Measurements from ENCODE around the gene HADH. TPM values are rescaled to one million over a fixed set of nuclear protein-coding genes. Genes with fewer than 3 reads are reported as not detected.

HADH gene
- total and polyA plus RNA-seq, 4 donors = 19.6 to 51.2 (median 35.6) TPM

DNA sequence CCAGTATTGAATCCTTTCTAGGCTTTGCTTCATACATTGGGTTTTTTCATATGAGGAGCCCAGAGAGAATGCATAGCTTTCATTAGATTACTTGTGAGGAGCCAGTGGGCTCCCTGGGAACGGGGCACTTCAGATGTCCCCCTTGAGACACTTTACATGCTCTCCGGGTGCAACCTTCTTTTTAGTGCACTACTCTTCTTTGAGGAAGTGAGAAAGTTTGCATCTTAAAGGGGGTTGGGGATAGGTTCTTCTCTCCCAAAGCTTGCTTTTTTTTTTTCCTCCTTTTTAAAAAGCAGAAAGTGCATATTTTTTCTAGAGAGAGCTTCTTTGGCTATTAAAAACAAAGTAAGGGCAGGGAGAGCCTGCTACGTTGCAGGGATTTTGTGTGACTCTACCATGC, 4.3 kb downstream of the HADH start:
- no peak overlapping the region for H3K4me3 ChIP-seq (ENCODE audit: low read depth, low read length)
- H3K36me3 ChIP-seq (ENCODE audit: control insufficient read depth, insufficient read depth, low read length) = no peaks in the 10 kb centered on the region
- WGBS (ENCODE audit: insufficient coverage) = no CpG with 5 or more reads among the region's 3 CpGs
- no peak for DNase-seq (ENCODE audit: low read depth in 4 of 6, low spot score in 6 of 6)
- H3K4me1 ChIP-seq (ENCODE audit: control insufficient read depth, insufficient read depth, low read length) = peaks cover 9% of the 10 kb centered on the region
- no peak overlapping the region for H3K27ac ChIP-seq (ENCODE audit: low read depth, low read length)
- no peaks in the 10 kb centered on the region for H3K27me3 ChIP-seq (ENCODE audit: control insufficient read depth, insufficient read depth, low read length)
- no peaks in the 10 kb centered on the region for H3K9me3 ChIP-seq (ENCODE audit: control insufficient read depth, insufficient read depth, low read length)

DNA sequence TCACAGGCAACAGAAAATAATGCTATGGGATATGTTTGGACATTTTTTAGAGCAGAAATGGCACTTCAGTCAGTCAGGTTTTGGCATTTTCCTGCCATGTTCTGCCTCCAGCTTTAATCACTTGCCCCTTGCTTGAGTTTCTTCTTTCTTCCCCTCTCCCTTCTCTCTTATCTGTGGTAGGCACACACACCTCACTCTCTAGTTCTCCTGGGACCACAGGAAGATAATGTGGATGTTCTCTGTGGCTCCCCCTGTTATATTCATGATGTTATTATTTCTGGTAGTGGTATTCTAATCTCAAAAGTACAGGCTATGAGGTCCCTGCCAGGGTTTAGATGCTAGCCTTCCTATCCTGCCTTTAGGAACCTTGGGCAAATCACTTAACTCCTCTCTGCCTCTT, 5.2 kb downstream of the HADH start:
- H3K27me3 ChIP-seq (ENCODE audit: control insufficient read depth, insufficient read depth, low read length) = no peaks in the 10 kb centered on the region
- H3K4me1 ChIP-seq (ENCODE audit: control insufficient read depth, insufficient read depth, low read length) = peaks cover 9% of the 10 kb centered on the region
- H3K27ac ChIP-seq (ENCODE audit: low read depth, low read length) = no peak overlapping the region
- H3K4me3 ChIP-seq (ENCODE audit: low read depth, low read length) = no peak overlapping the region
- no peaks in the 10 kb centered on the region for H3K9me3 ChIP-seq (ENCODE audit: control insufficient read depth, insufficient read depth, low read length)
- no peak for DNase-seq (ENCODE audit: low read depth in 4 of 6, low spot score in 6 of 6)
- H3K36me3 ChIP-seq (ENCODE audit: control insufficient read depth, insufficient read depth, low read length) = no peaks in the 10 kb centered on the region

DNA sequence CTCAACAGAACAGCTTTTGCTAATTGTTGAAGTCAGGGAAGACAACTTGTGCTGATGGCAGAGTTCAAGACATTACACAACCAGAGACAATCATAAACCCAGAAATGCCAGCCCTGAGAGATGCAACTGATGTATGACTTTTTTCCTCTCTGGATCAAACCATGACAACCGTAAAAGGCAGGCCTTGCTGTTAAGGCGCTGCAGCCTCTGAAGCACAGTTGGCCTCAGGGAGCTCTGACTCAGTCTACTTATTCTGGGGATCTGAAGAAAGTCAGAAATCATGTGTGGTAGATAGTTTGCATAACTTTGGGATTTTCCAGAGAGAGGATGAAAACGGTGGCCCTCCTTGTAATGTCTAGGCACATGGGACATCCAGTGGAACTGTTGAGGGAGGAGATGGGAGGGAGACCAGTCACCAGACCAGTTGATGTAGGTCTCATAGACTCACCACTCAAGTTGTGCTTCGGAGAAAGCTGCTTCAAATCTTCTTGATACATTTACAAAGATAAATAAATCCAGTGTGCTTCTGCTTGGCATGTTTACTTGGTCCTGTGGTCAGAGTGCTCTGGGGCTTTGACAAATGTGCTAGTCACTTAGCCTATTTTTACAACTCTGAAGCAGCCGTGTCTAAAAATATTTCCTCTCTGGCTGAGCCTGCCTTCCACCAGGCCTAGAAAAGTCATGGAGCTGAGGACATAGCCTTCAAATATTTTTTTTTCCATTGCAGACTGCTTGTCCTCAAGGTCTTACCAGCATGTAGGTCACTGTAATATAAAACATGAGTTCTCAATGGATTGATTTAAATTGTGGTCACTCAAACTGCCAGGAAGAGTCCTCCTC, 7.5 kb downstream of the HADH start:
- H3K27ac ChIP-seq (ENCODE audit: low read depth, low read length) = peak overlapping the region; percentile 7
- H3K36me3 ChIP-seq (ENCODE audit: control insufficient read depth, insufficient read depth, low read length) = no peaks in the 10 kb centered on the region
- no peak overlapping the region for H3K4me3 ChIP-seq (ENCODE audit: low read depth, low read length)
- H3K9me3 ChIP-seq (ENCODE audit: control insufficient read depth, insufficient read depth, low read length) = no peaks in the 10 kb centered on the region
- 86% methylated on average over 3 of the region's 5 CpGs for WGBS (ENCODE audit: insufficient coverage)
- no peak for DNase-seq (ENCODE audit: low read depth in 4 of 6, low spot score in 6 of 6)
- peaks cover 4% of the 10 kb centered on the region for H3K4me1 ChIP-seq (ENCODE audit: control insufficient read depth, insufficient read depth, low read length)
- no peaks in the 10 kb centered on the region for H3K27me3 ChIP-seq (ENCODE audit: control insufficient read depth, insufficient read depth, low read length)

DNA sequence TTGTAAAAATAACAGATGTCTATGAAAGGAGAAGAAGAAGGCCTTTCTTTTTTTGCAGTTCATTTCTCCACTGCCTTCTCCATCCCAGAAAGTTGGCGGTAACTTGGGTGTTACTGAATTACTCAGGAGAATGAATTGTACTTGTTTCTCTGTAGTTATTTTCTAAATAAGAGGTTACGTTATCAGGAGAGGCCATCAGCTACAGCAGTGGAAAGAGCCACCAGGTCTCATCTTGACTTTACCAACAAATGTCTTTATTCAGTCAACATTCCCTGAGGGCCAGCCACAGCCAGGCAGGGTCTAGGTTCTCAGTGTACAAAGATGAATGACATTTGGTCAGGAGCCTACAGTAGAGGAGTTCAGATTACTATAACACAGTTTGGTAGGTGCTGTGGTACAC, 8.1 kb downstream of the HADH start:
- H3K36me3 ChIP-seq (ENCODE audit: control insufficient read depth, insufficient read depth, low read length) = no peaks in the 10 kb centered on the region
- H3K4me1 ChIP-seq (ENCODE audit: control insufficient read depth, insufficient read depth, low read length) = peaks cover 2% of the 10 kb centered on the region
- H3K4me3 ChIP-seq (ENCODE audit: low read depth, low read length) = no peak overlapping the region
- H3K9me3 ChIP-seq (ENCODE audit: control insufficient read depth, insufficient read depth, low read length) = no peaks in the 10 kb centered on the region
- H3K27me3 ChIP-seq (ENCODE audit: control insufficient read depth, insufficient read depth, low read length) = no peaks in the 10 kb centered on the region
- no peak for DNase-seq (ENCODE audit: low read depth in 4 of 6, low spot score in 6 of 6)
- no peak overlapping the region for H3K27ac ChIP-seq (ENCODE audit: low read depth, low read length)
- WGBS (ENCODE audit: insufficient coverage) = no CpG with 5 or more reads among the region's 2 CpGs

DNA sequence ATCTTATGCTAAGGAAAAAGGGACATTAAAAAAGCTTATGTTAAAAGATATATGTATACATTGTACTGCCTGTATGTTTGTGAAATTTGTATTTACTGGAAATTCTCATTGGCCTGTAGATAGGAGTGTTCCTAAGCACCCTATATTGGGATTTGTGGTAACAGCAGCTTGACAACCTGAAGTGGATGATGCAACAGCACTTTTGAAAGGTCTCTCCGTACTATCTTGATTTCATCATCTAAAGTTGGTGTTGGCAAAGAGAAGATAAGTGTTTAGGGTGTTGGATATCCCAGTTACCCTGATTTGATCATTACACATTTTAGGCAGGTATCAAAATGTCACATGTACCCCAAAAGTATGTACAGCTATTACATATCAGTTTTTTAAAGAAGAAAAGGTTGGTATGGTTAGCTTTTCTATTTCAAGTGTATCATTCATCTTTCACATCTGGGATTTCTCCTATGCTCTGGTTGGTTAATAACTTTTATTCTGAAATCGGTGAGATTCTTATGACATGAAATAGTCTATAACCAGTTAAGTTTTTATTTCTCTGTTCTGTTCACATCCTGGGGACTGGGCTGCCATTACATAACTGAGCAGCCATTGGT, 10.3 kb downstream of the HADH start:
- H3K9me3 ChIP-seq (ENCODE audit: control insufficient read depth, insufficient read depth, low read length) = no peaks in the 10 kb centered on the region
- no peak overlapping the region for H3K27ac ChIP-seq (ENCODE audit: low read depth, low read length)
- H3K4me3 ChIP-seq (ENCODE audit: low read depth, low read length) = no peak overlapping the region
- no peaks in the 10 kb centered on the region for H3K36me3 ChIP-seq (ENCODE audit: control insufficient read depth, insufficient read depth, low read length)
- DNase-seq (ENCODE audit: low read depth in 4 of 6, low spot score in 6 of 6) = no peak
- H3K27me3 ChIP-seq (ENCODE audit: control insufficient read depth, insufficient read depth, low read length) = no peaks in the 10 kb centered on the region
- H3K4me1 ChIP-seq (ENCODE audit: control insufficient read depth, insufficient read depth, low read length) = no peaks in the 10 kb centered on the region
- WGBS (ENCODE audit: insufficient coverage) = no CpG with 5 or more reads among the region's 2 CpGs

DNA sequence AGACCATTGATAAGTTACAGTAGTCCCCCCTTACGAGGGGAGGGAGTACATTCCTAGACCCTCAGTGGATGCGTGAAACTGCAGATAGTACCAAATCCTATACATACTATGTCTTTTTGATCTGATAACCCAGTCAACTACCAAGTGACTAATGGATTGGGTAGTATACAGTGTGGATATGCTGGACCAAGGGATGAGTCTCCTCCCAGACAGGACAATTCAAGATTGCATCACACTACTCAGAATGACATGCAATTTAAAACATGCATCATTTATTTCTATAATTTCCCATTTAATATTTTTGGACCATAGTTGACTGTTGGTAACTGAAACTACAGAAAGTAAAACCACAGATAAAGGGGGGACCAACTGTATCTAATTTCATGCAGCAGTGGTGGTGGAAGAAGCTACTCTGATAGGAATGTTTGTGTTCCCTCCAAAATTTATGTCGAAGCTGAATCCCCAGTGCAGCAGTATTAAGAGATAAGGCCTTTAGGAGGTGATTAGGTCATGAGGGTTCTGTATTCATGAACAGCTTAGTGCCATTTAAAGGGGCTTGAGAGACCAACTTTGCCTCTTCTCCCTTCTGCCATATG, 11.9 kb downstream of the HADH start:
- DNase-seq (ENCODE audit: low read depth in 4 of 6, low spot score in 6 of 6) = no peak

DNA sequence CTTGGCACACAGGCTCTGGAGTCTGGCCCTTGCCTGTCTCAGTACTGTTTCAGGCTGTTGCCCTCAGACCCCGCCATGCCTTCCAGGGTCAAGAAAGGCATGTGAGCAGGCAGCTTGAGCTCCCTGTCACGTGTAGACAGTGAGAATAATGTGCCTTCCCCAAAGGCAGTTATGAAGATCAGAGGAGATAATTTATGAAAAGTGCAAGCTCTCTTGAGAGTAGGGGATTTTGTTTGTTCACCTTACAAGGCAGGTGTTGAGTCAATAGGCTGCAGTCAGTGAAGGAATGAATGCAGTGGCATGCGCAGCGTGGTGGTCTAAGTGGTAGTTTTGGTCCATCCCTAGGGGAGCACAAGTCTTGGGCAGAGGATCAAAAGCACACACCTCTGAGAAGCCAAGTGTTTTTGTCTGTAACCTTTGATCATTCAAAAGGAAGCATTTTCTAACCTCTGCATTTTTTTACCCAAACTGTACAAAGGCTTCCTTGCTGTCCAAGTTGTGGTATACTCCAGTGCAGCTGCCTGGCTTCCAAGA, 14.4 kb downstream of the HADH start:
- Histone ChIP-seq H3K27ac (ENCODE audit: low read depth, low read length) (no peak overlapping the region), H3K27me3 (ENCODE audit: control insufficient read depth, insufficient read depth, low read length) (no peaks in the 10 kb centered on the region), H3K4me1 (ENCODE audit: control insufficient read depth, insufficient read depth, low read length) (no peaks in the 10 kb centered on the region), H3K36me3 (ENCODE audit: control insufficient read depth, insufficient read depth, low read length) (peaks cover 3% of the 10 kb centered on the region), H3K4me3 (ENCODE audit: low read depth, low read length) (no peak overlapping the region), H3K9me3 (ENCODE audit: control insufficient read depth, insufficient read depth, low read length) (no peaks in the 10 kb centered on the region)
- 89% methylated on average over 4 of the region's 4 CpGs for WGBS (ENCODE audit: insufficient coverage)
- no peak for DNase-seq (ENCODE audit: low read depth in 4 of 6, low spot score in 6 of 6)

More for the DNA sequence above, 11.9 kb downstream of the HADH start:
- H3K36me3 ChIP-seq (ENCODE audit: control insufficient read depth, insufficient read depth, low read length) = no peaks in the 10 kb centered on the region
- no peak overlapping the region for H3K27ac ChIP-seq (ENCODE audit: low read depth, low read length)
- H3K27me3 ChIP-seq (ENCODE audit: control insufficient read depth, insufficient read depth, low read length) = no peaks in the 10 kb centered on the region
- no peaks in the 10 kb centered on the region for H3K4me1 ChIP-seq (ENCODE audit: control insufficient read depth, insufficient read depth, low read length)
- no peaks in the 10 kb centered on the region for H3K9me3 ChIP-seq (ENCODE audit: control insufficient read depth, insufficient read depth, low read length)
- H3K4me3 ChIP-seq (ENCODE audit: low read depth, low read length) = no peak overlapping the region
- no CpG with 5 or more reads among the region's 3 CpGs for WGBS (ENCODE audit: insufficient coverage)

DNA sequence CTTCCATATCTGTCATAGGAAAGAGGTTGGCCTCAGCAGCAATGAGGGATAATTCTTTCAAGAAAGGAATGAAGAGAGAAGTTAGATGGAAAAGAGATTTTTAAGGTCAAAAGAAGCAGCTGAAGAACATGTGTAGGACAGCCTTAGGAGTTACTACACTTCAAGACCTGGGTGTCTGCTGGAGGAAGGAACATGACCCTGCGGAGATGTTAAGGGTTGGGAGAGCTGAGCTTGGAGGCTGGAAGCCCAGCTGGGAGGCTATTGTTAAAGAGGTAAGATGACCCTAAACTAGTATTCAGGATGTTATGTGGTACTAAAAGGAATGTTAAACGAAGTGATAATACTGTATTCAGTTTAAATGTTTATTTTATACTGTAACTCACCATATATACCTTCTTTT, 15.0 kb downstream of the HADH start:
- WGBS (ENCODE audit: insufficient coverage) = 100% methylated on average over 1 of the region's 2 CpGs
- no peak for DNase-seq (ENCODE audit: low read depth in 4 of 6, low spot score in 6 of 6)
- H3K27me3 ChIP-seq (ENCODE audit: control insufficient read depth, insufficient read depth, low read length) = no peaks in the 10 kb centered on the region
- no peak overlapping the region for H3K4me3 ChIP-seq (ENCODE audit: low read depth, low read length)
- no peaks in the 10 kb centered on the region for H3K4me1 ChIP-seq (ENCODE audit: control insufficient read depth, insufficient read depth, low read length)
- H3K27ac ChIP-seq (ENCODE audit: low read depth, low read length) = no peak overlapping the region
- H3K36me3 ChIP-seq (ENCODE audit: control insufficient read depth, insufficient read depth, low read length) = peaks cover 3% of the 10 kb centered on the region
- H3K9me3 ChIP-seq (ENCODE audit: control insufficient read depth, insufficient read depth, low read length) = no peaks in the 10 kb centered on the region

DNA sequence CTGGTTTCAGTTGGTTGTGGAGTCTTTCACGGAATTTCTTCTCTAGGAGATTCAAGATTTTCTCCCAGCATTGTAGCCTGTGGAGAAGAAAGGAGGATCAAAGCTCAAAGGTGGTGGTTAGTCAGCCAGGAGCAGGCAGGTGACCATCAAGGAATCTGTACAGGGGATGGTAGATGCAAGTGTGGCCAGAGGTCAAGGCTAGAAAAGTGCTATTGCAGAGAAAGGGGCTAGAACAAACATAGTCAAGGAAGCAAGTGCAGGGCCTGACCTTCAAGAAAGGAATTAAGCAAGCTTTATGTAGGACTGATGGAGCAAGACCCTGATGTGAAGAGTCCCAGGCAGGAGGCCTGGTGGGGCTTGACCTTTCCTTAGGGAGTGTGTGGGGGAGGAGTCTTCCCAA, 16.1 kb downstream of the HADH start:
- Histone ChIP-seq H3K27ac (ENCODE audit: low read depth, low read length) (no peak overlapping the region), H3K27me3 (ENCODE audit: control insufficient read depth, insufficient read depth, low read length) (no peaks in the 10 kb centered on the region), H3K36me3 (ENCODE audit: control insufficient read depth, insufficient read depth, low read length) (peaks cover 3% of the 10 kb centered on the region), H3K4me1 (ENCODE audit: control insufficient read depth, insufficient read depth, low read length) (no peaks in the 10 kb centered on the region), H3K9me3 (ENCODE audit: control insufficient read depth, insufficient read depth, low read length) (no peaks in the 10 kb centered on the region), H3K4me3 (ENCODE audit: low read depth, low read length) (no peak overlapping the region)
- DNase-seq (ENCODE audit: low read depth in 4 of 6, low spot score in 6 of 6) = no peak
- no CpG with 5 or more reads among the region's 1 CpG for WGBS (ENCODE audit: insufficient coverage)

Measured in spinal cord (tissue), 10 donors.